ENCODE measurements around the gene CAPZB. TPM values are rescaled to one million over a fixed set of nuclear protein-coding genes. Genes with fewer than 3 reads are reported as not detected.

Gene CAPZB
- total RNA-seq, 1 experiment from 2014 or later: 348 TPM

- Histone ChIP-seq H3K27me3 (ENCODE audit: insufficient read depth, low read length) (no peaks in the 10 kb centered on the region), H3K14ac (ENCODE audit: insufficient read depth, low read length) (no peak overlapping the region; the same call in 1 of the 2 replicates), H4K91ac (ENCODE audit: insufficient read length, low read depth, low read length) (no peak overlapping the region), H3K18ac (ENCODE audit: insufficient read length, low read depth, low read length) (no peak overlapping the region), H3K23ac (ENCODE audit: insufficient read length, low read depth, low read length) (no peak overlapping the region), H2BK15ac (ENCODE audit: low read depth, low read length) (no peak overlapping the region), H3K4ac (ENCODE audit: low read depth, low read length) (no peak overlapping the region), H3K9me3 (ENCODE audit: control insufficient read depth, low read depth, low read length) (no peaks in the 10 kb centered on the region), H3T11ph (ENCODE audit: low read length) (no peak overlapping the region), H3K4me2 (ENCODE audit: insufficient read depth, insufficient read length, low read length) (no peak overlapping the region), H3K27ac (ENCODE audit: insufficient read length, low read depth, low read length) (no peak overlapping the region), H4K5ac (ENCODE audit: insufficient read length, low read depth, low read length) (no peak overlapping the region), H2BK20ac (ENCODE audit: low read depth, low read length, poor library complexity, severe bottlenecking) (no peak overlapping the region), H3K79me2 (ENCODE audit: insufficient read depth, low read length) (0 out of 2 replicates have a peak, but pooled peaks cover 1% of the 10 kb centered on the region), H2BK120ac (ENCODE audit: low read depth, low read length, poor library complexity, severe bottlenecking) (no peak overlapping the region), H4K20me1 (ENCODE audit: control insufficient read depth, insufficient read depth, insufficient read length) (no peaks in the 10 kb centered on the region), H2AK5ac (ENCODE audit: insufficient read length, low read length) (no peak overlapping the region), H3K9ac (ENCODE audit: extremely low read depth, insufficient read length, low read length) (no peak overlapping the region), H3K79me1 (ENCODE audit: insufficient read depth, low read depth, low read length, poor library complexity, severe bottlenecking) (peaks cover 4% of the 10 kb centered on the region), H2BK12ac (ENCODE audit: insufficient read length, low read depth, low read length) (no peak overlapping the region), H3K4me1 (ENCODE audit: insufficient read depth, low read length) (0 out of 2 replicates have a peak, but pooled peaks cover 3% of the 10 kb centered on the region), H4K8ac (replicated peaks; ENCODE audit: insufficient read length, low read depth, low read length) (no peak overlapping the region), H3K23me2 (ENCODE audit: insufficient read length, low read depth, low read length, poor library complexity, severe bottlenecking) (no peaks in the 10 kb centered on the region), H2BK5ac (ENCODE audit: insufficient read length, low read length) (no peak overlapping the region), H3K56ac (ENCODE audit: insufficient read length, low read depth, low read length) (no peak overlapping the region), H2AFZ (ENCODE audit: low read length) (no peak overlapping the region)
- peaks cover 32 to 53% (median 51%) of the 10 kb centered on the region in 3 experiments for H3K36me3 Mint-ChIP-seq (ENCODE audit: insufficient read depth in 1 of 3, low read depth in 3 of 3)
- no peak overlapping the region for H3K27ac Mint-ChIP-seq
- no peak overlapping the region for H3K4me3 Mint-ChIP-seq
- TF ChIP-seq, protein P1, sequence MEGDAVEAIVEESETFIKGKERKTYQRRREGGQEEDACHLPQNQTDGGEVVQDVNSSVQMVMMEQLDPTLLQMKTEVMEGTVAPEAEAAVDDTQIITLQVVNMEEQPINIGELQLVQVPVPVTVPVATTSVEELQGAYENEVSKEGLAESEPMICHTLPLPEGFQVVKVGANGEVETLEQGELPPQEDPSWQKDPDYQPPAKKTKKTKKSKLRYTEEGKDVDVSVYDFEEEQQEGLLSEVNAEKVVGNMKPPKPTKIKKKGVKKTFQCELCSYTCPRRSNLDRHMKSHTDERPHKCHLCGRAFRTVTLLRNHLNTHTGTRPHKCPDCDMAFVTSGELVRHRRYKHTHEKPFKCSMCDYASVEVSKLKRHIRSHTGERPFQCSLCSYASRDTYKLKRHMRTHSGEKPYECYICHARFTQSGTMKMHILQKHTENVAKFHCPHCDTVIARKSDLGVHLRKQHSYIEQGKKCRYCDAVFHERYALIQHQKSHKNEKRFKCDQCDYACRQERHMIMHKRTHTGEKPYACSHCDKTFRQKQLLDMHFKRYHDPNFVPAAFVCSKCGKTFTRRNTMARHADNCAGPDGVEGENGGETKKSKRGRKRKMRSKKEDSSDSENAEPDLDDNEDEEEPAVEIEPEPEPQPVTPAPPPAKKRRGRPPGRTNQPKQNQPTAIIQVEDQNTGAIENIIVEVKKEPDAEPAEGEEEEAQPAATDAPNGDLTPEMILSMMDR (conservative IDR thresholded peaks at IDR 0.05): no peak
- no peaks in the 10 kb centered on the region for H3K9me3 Mint-ChIP-seq
- H3K27me3 Mint-ChIP-seq (ENCODE audit: low read depth): no peaks in the 10 kb centered on the region; the same call in 1 of the 2 replicates
- peaks cover 32 to 39% of the 10 kb centered on the region in 2 experiments for H3K4me1 Mint-ChIP-seq
- WGBS (ENCODE audit: extremely low coverage, insufficient read length, low lambda C conversion rate): no CpG with 5 or more reads among the region's 5 CpGs
- DNase-seq: no peak
Measured at GRCh38 chr1:19356266-19356665, 129.1 kb downstream of the CAPZB start.

Data from H9 (cell line).